ENCODE results near the gene SLC6A9.

The SLC6A9 gene

GRCh38 chr1:44034976-44035716, 3.9 kb upstream of the SLC6A9 start:
- H3K4me2 ChIP-seq (ENCODE audit: low read length, poor library complexity, severe bottlenecking), result no peak overlapping the region
- no peak overlapping the region for H3K18ac ChIP-seq (ENCODE audit: low read depth in 1 of 2, low read length in 2 of 2)
- H2BK5ac ChIP-seq (ENCODE audit: low read depth, low read length, poor library complexity, severe bottlenecking), result no peak overlapping the region
- H3K4ac ChIP-seq (ENCODE audit: low read depth in 1 of 2, low read length in 2 of 2), result peak overlapping the region in 1 of 2 experiments; percentile 3
- H3K4me1 ChIP-seq (ENCODE audit: control insufficient read depth, insufficient read depth, low read depth, low read length), result peaks cover 13% of the 10 kb centered on the region
- peak overlapping the region in 1 of 2 experiments; percentile 62 for H3K14ac ChIP-seq (ENCODE audit: low read length in 2 of 2)
- no peak overlapping the region for H3K27ac ChIP-seq (ENCODE audit: low read length, poor library complexity, severe bottlenecking)
- no peak overlapping the region for H3K23ac ChIP-seq (ENCODE audit: low read length in 2 of 2)
- no peaks in the 10 kb centered on the region for H3K27me3 ChIP-seq (ENCODE audit: control insufficient read depth in 1 of 2, insufficient read depth in 1 of 2, low read length in 2 of 2)
- no peaks in the 10 kb centered on the region for H3K36me3 ChIP-seq (ENCODE audit: control insufficient read depth in 1 of 2, insufficient read depth in 2 of 2, low read depth in 1 of 2, low read length in 2 of 2)
- peak overlapping the region; percentile 37 to 92 for H2BK12ac ChIP-seq (ENCODE audit: low read length in 2 of 2)
- H2BK120ac ChIP-seq (ENCODE audit: low read depth, low read length), result no peak overlapping the region
- H4K8ac ChIP-seq (ENCODE audit: low read length), result peak overlapping the region; percentile 8
- H3K79me1 ChIP-seq (replicated peaks; ENCODE audit: low read length, poor library complexity, severe bottlenecking), result no peaks in the 10 kb centered on the region
- H2AK5ac ChIP-seq (ENCODE audit: low read length, severe bottlenecking), result no peak overlapping the region
- no peak overlapping the region for H2AFZ ChIP-seq (ENCODE audit: low read depth, low read length)
- H3K4me3 ChIP-seq (ENCODE audit: insufficient read depth in 1 of 2, low read depth in 1 of 2, low read length in 2 of 2), result no peak overlapping the region
- WGBS, result 88% methylated on average over 10 of the region's 11 CpGs
- peak overlapping the region; percentile 4 for H4K91ac ChIP-seq (ENCODE audit: low read length)
- H2BK15ac ChIP-seq (ENCODE audit: low read depth, poor library complexity, severe bottlenecking), result peak overlapping the region; percentile 6
- H3K9ac ChIP-seq (ENCODE audit: low read length), result no peak overlapping the region
- H3K9me3 ChIP-seq (ENCODE audit: control insufficient read depth, low read length), result no peaks in the 10 kb centered on the region
- DNase-seq, result no peak

GRCh38 chr1:44034423-44034822, 3.2 kb upstream of the SLC6A9 start:
- Histone ChIP-seq H3K4me3 (ENCODE audit: insufficient read depth in 1 of 2, low read depth in 1 of 2, low read length in 2 of 2) (no peak overlapping the region), H3K9ac (ENCODE audit: low read length) (no peak overlapping the region), H3K27ac (ENCODE audit: low read length, poor library complexity, severe bottlenecking) (no peak overlapping the region)

GRCh38 chr1:44033756-44034155, 2.5 kb upstream of the SLC6A9 start:
- Histone ChIP-seq H2BK12ac (ENCODE audit: low read length in 2 of 2) (peak overlapping the region in 1 of 2 experiments; percentile 75), H3K4me3 (ENCODE audit: insufficient read depth in 1 of 2, low read depth in 1 of 2, low read length in 2 of 2) (no peak overlapping the region)

More at GRCh38 chr1:44034423-44034822, 3.2 kb upstream of the SLC6A9 start:
- Histone ChIP-seq H2BK15ac (ENCODE audit: low read depth, poor library complexity, severe bottlenecking) (no peak overlapping the region), H2BK120ac (ENCODE audit: low read depth, low read length) (no peak overlapping the region), H2BK12ac (ENCODE audit: low read length in 2 of 2) (peak overlapping the region in 1 of 2 experiments; percentile 23), H3K23ac (ENCODE audit: low read length in 2 of 2) (no peak overlapping the region), H3K4me1 (ENCODE audit: control insufficient read depth, insufficient read depth, low read depth, low read length) (peaks cover 15% of the 10 kb centered on the region), H3K14ac (ENCODE audit: low read length in 2 of 2) (no peak overlapping the region), H3K9me3 (ENCODE audit: control insufficient read depth, low read length) (no peaks in the 10 kb centered on the region), H4K8ac (ENCODE audit: low read length) (no peak overlapping the region), H2AFZ (ENCODE audit: low read depth, low read length) (no peak overlapping the region), H3K18ac (ENCODE audit: low read depth in 1 of 2, low read length in 2 of 2) (no peak overlapping the region), H2AK5ac (ENCODE audit: low read length, severe bottlenecking) (no peak overlapping the region), H2BK5ac (ENCODE audit: low read depth, low read length, poor library complexity, severe bottlenecking) (no peak overlapping the region), H3K4ac (ENCODE audit: low read depth in 1 of 2, low read length in 2 of 2) (no peak overlapping the region), H3K79me1 (replicated peaks; ENCODE audit: low read length, poor library complexity, severe bottlenecking) (no peaks in the 10 kb centered on the region), H3K4me2 (ENCODE audit: low read length, poor library complexity, severe bottlenecking) (no peak overlapping the region), H4K91ac (ENCODE audit: low read length) (no peak overlapping the region), H3K27me3 (ENCODE audit: control insufficient read depth in 1 of 2, insufficient read depth in 1 of 2, low read length in 2 of 2) (no peaks in the 10 kb centered on the region), H3K36me3 (ENCODE audit: control insufficient read depth in 1 of 2, insufficient read depth in 2 of 2, low read depth in 1 of 2, low read length in 2 of 2) (no peaks in the 10 kb centered on the region)
- no peak for DNase-seq
- WGBS, result 96% methylated on average over 4 of the region's 4 CpGs

GRCh38 chr1:44033041-44033575, 1.8 kb upstream of the SLC6A9 start:
- Histone ChIP-seq H3K36me3 (ENCODE audit: control insufficient read depth in 1 of 2, insufficient read depth in 2 of 2, low read depth in 1 of 2, low read length in 2 of 2) (no peaks in the 10 kb centered on the region), H4K91ac (ENCODE audit: low read length) (no peak overlapping the region), H2BK12ac (ENCODE audit: low read length in 2 of 2) (no peak overlapping the region), H2AFZ (ENCODE audit: low read depth, low read length) (no peak overlapping the region), H3K23ac (ENCODE audit: low read length in 2 of 2) (no peak overlapping the region), H3K18ac (ENCODE audit: low read depth in 1 of 2, low read length in 2 of 2) (no peak overlapping the region), H3K79me1 (replicated peaks; ENCODE audit: low read length, poor library complexity, severe bottlenecking) (no peaks in the 10 kb centered on the region), H2BK15ac (ENCODE audit: low read depth, poor library complexity, severe bottlenecking) (no peak overlapping the region), H2BK120ac (ENCODE audit: low read depth, low read length) (no peak overlapping the region), H3K27ac (ENCODE audit: low read length, poor library complexity, severe bottlenecking) (no peak overlapping the region), H3K4ac (ENCODE audit: low read depth in 1 of 2, low read length in 2 of 2) (no peak overlapping the region), H3K4me3 (ENCODE audit: insufficient read depth in 1 of 2, low read depth in 1 of 2, low read length in 2 of 2) (no peak overlapping the region), H3K14ac (ENCODE audit: low read length in 2 of 2) (no peak overlapping the region), H3K9me3 (ENCODE audit: control insufficient read depth, low read length) (no peaks in the 10 kb centered on the region), H2BK5ac (ENCODE audit: low read depth, low read length, poor library complexity, severe bottlenecking) (no peak overlapping the region), H2AK5ac (ENCODE audit: low read length, severe bottlenecking) (no peak overlapping the region), H3K4me2 (ENCODE audit: low read length, poor library complexity, severe bottlenecking) (no peak overlapping the region), H4K8ac (ENCODE audit: low read length) (no peak overlapping the region), H3K9ac (ENCODE audit: low read length) (no peak overlapping the region), H3K4me1 (ENCODE audit: control insufficient read depth, insufficient read depth, low read depth, low read length) (peaks cover 22% of the 10 kb centered on the region), H3K27me3 (ENCODE audit: control insufficient read depth in 1 of 2, insufficient read depth in 1 of 2, low read length in 2 of 2) (no peaks in the 10 kb centered on the region)
- 94% methylated on average over 4 of the region's 8 CpGs for WGBS
- DNase-seq, result no peak

More at GRCh38 chr1:44033756-44034155, 2.5 kb upstream of the SLC6A9 start:
- Histone ChIP-seq H3K4ac (ENCODE audit: low read depth in 1 of 2, low read length in 2 of 2) (no peak overlapping the region), H2AFZ (ENCODE audit: low read depth, low read length) (no peak overlapping the region), H2AK5ac (ENCODE audit: low read length, severe bottlenecking) (no peak overlapping the region), H3K27ac (ENCODE audit: low read length, poor library complexity, severe bottlenecking) (no peak overlapping the region), H3K18ac (ENCODE audit: low read depth in 1 of 2, low read length in 2 of 2) (no peak overlapping the region), H2BK15ac (ENCODE audit: low read depth, poor library complexity, severe bottlenecking) (no peak overlapping the region), H3K23ac (ENCODE audit: low read length in 2 of 2) (no peak overlapping the region), H3K4me2 (ENCODE audit: low read length, poor library complexity, severe bottlenecking) (no peak overlapping the region), H3K9ac (ENCODE audit: low read length) (no peak overlapping the region), H3K27me3 (ENCODE audit: control insufficient read depth in 1 of 2, insufficient read depth in 1 of 2, low read length in 2 of 2) (no peaks in the 10 kb centered on the region), H3K4me1 (ENCODE audit: control insufficient read depth, insufficient read depth, low read depth, low read length) (peaks cover 22% of the 10 kb centered on the region), H3K14ac (ENCODE audit: low read length in 2 of 2) (no peak overlapping the region), H3K79me1 (replicated peaks; ENCODE audit: low read length, poor library complexity, severe bottlenecking) (no peaks in the 10 kb centered on the region), H4K8ac (ENCODE audit: low read length) (no peak overlapping the region), H3K36me3 (ENCODE audit: control insufficient read depth in 1 of 2, insufficient read depth in 2 of 2, low read depth in 1 of 2, low read length in 2 of 2) (no peaks in the 10 kb centered on the region), H2BK5ac (ENCODE audit: low read depth, low read length, poor library complexity, severe bottlenecking) (no peak overlapping the region), H3K9me3 (ENCODE audit: control insufficient read depth, low read length) (no peaks in the 10 kb centered on the region), H4K91ac (ENCODE audit: low read length) (no peak overlapping the region), H2BK120ac (ENCODE audit: low read depth, low read length) (no peak overlapping the region)
- 73% methylated on average over 8 of the region's 8 CpGs for WGBS
- no peak for DNase-seq

All from mesenchymal stem cell (in vitro differentiated cells and primary cell).